Measurements from ENCODE around the gene KAZN. TPM values are rescaled to one million over a fixed set of nuclear protein-coding genes. Genes with fewer than 3 reads are reported as not detected.

KAZN gene
- total and polyA plus RNA-seq, 2 of the 8 experiments (the other 6 are each of a cell fraction or from before 2014, with no cell fraction given) = 3.7 to 11.8 TPM

GRCh38 chr1:14968251-14968851 lies 369.9 kb downstream of the KAZN start:
- Histone ChIP-seq H2BK20ac (ENCODE audit: low read length) (no peak overlapping the region), H2BK12ac (ENCODE audit: low read depth, low read length) (no peak overlapping the region), H3K23ac (ENCODE audit: insufficient read length) (no peak overlapping the region), H3K56ac (replicated peaks; ENCODE audit: insufficient read length, low read depth, low read length) (no peak overlapping the region), H3K23me2 (ENCODE audit: low read depth, low read length) (no peaks in the 10 kb centered on the region), H3K18ac (ENCODE audit: extremely low read depth, low read length) (no peak overlapping the region), H3K4me3 (ENCODE audit: extremely low read depth in 1 of 4, insufficient read depth in 2 of 4, low read depth in 3 of 4, low read length in 4 of 4) (no peak overlapping the region), H3K79me1 (ENCODE audit: low read depth, low read length) (0 out of 2 replicates have a peak, but pooled peaks cover 3% of the 10 kb centered on the region), H2AK5ac (ENCODE audit: low read depth, low read length) (no peak overlapping the region), H3K4me1 (replicated peaks in 1 of 4; ENCODE audit: control insufficient read depth in 3 of 4, insufficient read depth in 4 of 4, low read length in 3 of 4) (peaks cover 0 to 5% (median 1%) of the 10 kb centered on the region in 4 experiments; a peak in 2 of 7 replicates), H4K20me1 (replicated peaks in 1 of 2; ENCODE audit: control insufficient read depth in 1 of 2, insufficient read depth in 2 of 2, low read length in 2 of 2) (no peaks in the 10 kb centered on the region), H2BK5ac (ENCODE audit: low read depth, low read length) (no peak overlapping the region; the same call in 1 of the 2 replicates), H3K9me3 (ENCODE audit: insufficient read depth in 2 of 2, low read depth in 1 of 2, low read length in 1 of 2) (no peaks in the 10 kb centered on the region), H3K4me2 (ENCODE audit: insufficient read depth in 1 of 2, low read depth in 2 of 2, low read length in 2 of 2) (no peak overlapping the region), H3K27me3 (replicated peaks in 1 of 4; ENCODE audit: control insufficient read depth in 3 of 4, extremely low read depth in 1 of 4, insufficient read depth in 3 of 4, low read length in 3 of 4) (no peaks in the 10 kb centered on the region), H2BK120ac (replicated peaks; ENCODE audit: low read depth, low read length) (no peak overlapping the region), H3K79me2 (ENCODE audit: control insufficient read depth in 1 of 2, insufficient read depth in 2 of 2, low read length in 2 of 2) (no peaks in the 10 kb centered on the region), H2BK15ac (ENCODE audit: low read length) (no peak overlapping the region), H3K14ac (ENCODE audit: insufficient read length) (no peak overlapping the region), H4K8ac (ENCODE audit: extremely low read depth, insufficient read depth, low read length) (no peak overlapping the region), H3K9ac (replicated peaks in 1 of 4; ENCODE audit: extremely low read depth in 1 of 4, low read depth in 3 of 4, low read length in 3 of 4) (no peak overlapping the region), H4K91ac (replicated peaks; ENCODE audit: insufficient read length, low read length) (no peak overlapping the region), H3K27ac (ENCODE audit: low read depth, low read length) (no peak overlapping the region), H3K36me3 (ENCODE audit: control insufficient read depth in 2 of 4, insufficient read depth in 4 of 4, low read length in 3 of 4) (no peaks in the 10 kb centered on the region), H2AFZ (ENCODE audit: low read length) (no peak overlapping the region), H3K4ac (replicated peaks; ENCODE audit: insufficient read length, low read depth, low read length) (no peak overlapping the region), H4K5ac (ENCODE audit: insufficient read length, low read depth, low read length) (no peak overlapping the region)
- ChIA-PET CTCF (ENCODE audit: partially characterized antibody) (interaction anchor here (0.8 to 2.6 kb wide), 6 partner anchors 11 to 77 kb away, joined by 3 to 12 read pairs (median 4); no protein-coding TSS in a partner anchor), POLR2A (ENCODE audit: partially characterized antibody) (no interaction called here)
- no peak for FAIRE-seq
- DNase-seq (ENCODE audit: low read depth in 1 of 2, low spot score in 2 of 2) = no peak
- no peak for TF ChIP-seq CREB1 (IDR thresholded peaks at IDR 0.05)
- no peak for TF ChIP-seq GABPA (IDR thresholded peaks at IDR 0.05; ENCODE audit: borderline replicate concordance, insufficient read depth, low read length)
- no peak for TF ChIP-seq POLR2A (IDR thresholded peaks at IDR 0.05; ENCODE audit: control extremely low read depth in 1 of 2, low read depth in 2 of 2, low read length in 2 of 2)
- no peak for TF ChIP-seq SAP30 (IDR thresholded peaks at IDR 0.05; ENCODE audit: insufficient read depth, insufficient replicate concordance, low read length)
- no peak for TF ChIP-seq ASH2L (IDR thresholded peaks at IDR 0.05; ENCODE audit: low read length)
- no peak for TF ChIP-seq YY1 (IDR thresholded peaks at IDR 0.05; ENCODE audit: low read depth, low read length)
- 86% methylated on average over 15 of the region's 15 CpGs; no CpG with 5 or more reads in 1 of the 2 experiments for WGBS, 2 experiments (ENCODE audit: extremely low coverage in 1 of 2, insufficient coverage in 1 of 2, insufficient read length in 1 of 2, insufficient replicate concordance in 2 of 2, low coverage in 1 of 2, low lambda C conversion rate in 2 of 2, missing lambda C conversion rate in 1 of 2)
